KG1 (cell line): ENCODE measurements around the gene CD38.
"Not testable (repeated sequence)": the region's sequence is repeated elsewhere in the genome, so short reads cannot be mapped to it uniquely, and the experiment has no call there.

Experiments
- DNase-seq: peaks from one replicate; lab custom pipeline; 2025; lab: John Stamatoyannopoulos, UW

Gene CD38

GRCh38 chr4:15762460-15762859 lies 15.7 kb upstream of the CD38 start:
- not testable (repeated sequence) for DNase-seq

- peak; percentile 45 for DNase-seq
These were observed 12.7 kb upstream of the CD38 start for GRCh38 chr4:15765391-15765790.

- peak; percentile 68 for DNase-seq
These were observed 12.0 kb upstream of the CD38 start for GRCh38 chr4:15765910-15766697.

GRCh38 chr4:15766821-15767220 lies 11.3 kb upstream of the CD38 start:
- DNase-seq: no peak

- DNase-seq: no peak
These were observed 8.9 kb upstream of the CD38 start for GRCh38 chr4:15769202-15769601.

GRCh38 chr4:15771216-15772058 lies 6.7 kb upstream of the CD38 start:
- no peak for DNase-seq

DNA sequence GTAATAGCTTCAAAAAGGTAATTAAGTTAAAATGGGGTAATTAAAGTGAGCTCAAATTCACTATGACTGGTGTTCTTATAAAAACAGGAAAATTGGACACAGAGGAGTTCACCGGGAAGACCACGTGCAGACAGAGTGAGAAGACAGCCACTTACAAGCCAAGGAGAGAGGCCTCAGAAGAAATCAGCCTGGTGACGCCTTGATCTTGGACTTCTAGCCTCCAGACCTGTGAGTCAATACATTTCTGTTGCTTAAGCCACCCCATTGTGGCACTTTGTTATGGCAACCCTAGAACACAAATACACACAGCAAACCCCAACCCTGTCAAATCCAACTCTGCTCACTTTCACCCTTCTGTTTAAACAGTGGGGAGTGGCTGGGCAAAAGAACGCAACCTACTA lies 4.1 kb upstream of the CD38 start:
- DNase-seq: no peak

GRCh38 chr4:15776871-15777648 lies 1.1 kb upstream of the CD38 start:
- no peak for DNase-seq

DNA sequence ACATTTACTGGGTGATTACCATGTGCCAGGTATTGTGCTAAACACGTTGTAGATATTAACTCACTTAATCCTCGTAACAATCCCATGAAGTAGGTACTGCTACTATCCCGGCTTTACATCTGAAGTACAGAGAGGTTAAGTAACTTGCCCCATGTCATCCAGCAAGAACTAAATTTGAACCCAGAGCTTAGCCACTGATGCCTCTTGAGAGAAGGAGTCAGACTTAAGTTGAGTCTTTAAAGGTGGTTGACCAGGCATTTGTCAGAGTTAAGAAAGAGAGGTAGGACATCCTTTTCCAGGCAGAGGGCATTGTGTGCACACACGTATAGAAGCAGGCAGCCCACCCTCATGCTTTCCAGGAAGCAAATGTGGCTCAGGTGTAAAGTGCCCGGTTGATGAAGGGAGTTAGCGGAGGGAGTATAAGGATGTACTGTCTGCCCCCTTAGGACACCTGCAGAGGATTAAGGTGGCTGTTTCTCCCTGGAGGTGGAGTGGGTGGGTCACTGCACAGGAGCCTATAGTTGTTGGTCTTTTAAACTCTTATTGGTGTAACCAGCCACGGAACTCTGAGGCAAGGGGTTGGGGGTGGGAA lies 335 bp upstream of the CD38 start:
- no peak for DNase-seq

DNA sequence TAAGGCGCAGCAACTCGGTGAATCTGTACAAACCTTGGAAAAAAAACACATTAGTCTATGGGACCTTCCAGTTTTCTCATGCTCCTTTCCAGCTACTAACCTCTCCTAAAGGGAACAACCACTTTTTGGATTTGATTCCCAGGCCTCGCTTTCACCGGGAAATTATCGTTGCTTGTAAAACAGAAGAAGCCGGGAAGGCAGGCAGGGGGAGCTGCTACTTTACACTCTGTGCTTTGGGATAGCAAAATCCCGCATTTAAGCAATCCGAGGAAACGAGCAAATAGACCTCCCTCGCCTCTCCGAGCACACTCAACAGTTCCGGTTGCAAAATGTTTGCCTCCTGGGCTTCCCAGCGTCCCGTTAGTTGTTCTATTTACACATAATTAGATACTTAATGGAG lies 1.2 kb downstream of the CD38 start:
- no peak for DNase-seq

DNA sequence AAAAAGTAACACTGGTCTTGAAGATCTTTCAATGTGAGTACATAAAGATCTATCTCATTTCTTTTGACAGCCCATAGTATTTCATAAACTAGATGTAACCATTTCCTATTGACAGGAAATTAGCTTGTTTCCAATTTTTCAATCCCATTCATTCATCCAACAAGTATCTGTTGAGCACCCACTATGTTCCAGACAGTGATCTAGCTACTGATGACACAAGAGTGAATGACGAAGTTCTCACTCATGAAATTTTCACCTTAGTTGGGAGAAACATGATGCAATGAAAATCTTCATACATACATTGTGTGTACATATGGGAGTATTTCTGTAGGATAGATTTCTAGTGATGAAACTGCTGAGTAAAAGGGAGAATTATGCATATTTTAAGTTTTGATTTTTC lies 1.7 kb downstream of the CD38 start:
- no peak for DNase-seq

GRCh38 chr4:15781427-15782095 lies 3.4 kb downstream of the CD38 start:
- DNase-seq: no peak

- DNase-seq: no peak
These were observed 5.5 kb downstream of the CD38 start for GRCh38 chr4:15783676-15784075.

GRCh38 chr4:15784959-15785634 lies 7.0 kb downstream of the CD38 start:
- no peak for DNase-seq

DNA sequence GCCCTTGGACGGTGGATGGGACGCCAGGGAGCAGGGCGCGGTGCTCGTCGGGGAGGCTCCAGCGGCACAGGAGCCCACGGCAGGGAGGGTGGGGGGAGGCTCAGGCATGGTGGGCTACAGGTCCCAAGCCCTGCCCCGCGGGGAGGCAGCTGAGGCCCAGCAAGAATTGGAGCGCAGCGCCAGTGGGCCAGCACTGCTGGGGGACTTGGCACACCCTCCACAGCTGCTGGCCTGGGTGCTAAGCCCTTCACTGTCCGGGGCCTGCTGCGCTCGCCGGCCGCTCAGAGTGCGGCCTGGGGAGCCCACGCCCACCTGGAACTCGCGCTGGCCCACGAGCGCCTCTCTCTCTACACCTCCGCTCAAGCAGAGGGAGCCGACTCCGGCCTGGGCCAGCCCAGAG lies 8.6 kb downstream of the CD38 start:
- no peak for DNase-seq

DNA sequence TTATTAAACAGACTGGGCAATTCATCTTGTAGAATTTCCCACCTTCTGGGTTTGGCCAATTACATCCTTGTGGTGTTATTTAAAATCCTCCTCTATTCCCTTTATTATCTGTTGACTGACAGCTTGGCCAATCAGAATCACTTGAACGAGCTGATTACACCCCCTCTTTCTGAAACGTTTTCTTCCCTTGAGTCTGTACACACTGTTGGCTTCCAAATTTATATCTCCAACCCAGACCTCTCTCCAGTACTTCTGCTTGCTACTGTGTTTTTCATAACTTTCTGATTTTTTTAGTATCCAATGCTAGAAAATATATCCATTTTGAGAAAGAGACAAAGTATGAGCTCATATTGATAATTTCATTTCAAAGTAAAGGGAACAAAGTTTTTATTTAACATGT lies 14.8 kb downstream of the CD38 start:
- no peak for DNase-seq

DNA sequence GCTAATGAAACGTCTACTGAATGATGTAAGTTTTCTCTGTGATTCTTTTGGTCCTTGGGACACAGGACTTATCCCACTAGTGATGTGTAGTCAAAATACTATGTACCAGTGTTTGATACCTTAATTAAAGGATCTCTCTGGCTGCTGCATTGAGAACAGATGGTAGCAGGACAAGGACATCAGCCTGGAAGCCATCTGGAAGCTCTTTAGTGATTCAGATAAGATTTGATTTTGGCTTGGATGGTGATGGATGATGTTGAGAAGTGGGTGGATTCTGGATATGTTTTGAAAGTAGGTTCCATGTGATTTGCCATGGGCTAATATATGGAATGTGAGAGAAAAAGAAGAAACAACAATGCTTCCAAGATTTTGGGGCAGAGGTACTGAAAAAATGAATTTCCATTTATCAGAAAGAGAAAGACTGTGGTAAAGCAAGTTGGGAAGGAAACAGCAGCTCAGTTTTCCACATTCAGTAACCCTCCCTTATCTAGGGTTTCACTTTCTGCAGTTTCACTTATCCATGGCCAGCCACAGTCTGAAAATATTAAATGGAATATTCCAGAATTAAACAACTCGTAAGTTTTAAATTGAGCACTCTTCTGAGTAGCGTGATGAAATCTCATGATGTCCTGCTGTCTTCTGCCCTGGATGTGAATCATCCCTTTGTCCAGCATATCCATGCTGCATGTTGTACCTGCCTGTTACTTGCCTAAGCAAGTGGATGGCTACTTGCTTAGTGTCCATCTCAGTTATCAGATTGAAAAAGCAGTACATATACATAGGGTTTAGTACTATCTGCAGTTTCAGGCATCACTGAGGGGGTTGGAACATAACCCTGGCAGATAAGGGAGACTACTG lies 15.6 kb downstream of the CD38 start:
- DNase-seq: no peak

DNA sequence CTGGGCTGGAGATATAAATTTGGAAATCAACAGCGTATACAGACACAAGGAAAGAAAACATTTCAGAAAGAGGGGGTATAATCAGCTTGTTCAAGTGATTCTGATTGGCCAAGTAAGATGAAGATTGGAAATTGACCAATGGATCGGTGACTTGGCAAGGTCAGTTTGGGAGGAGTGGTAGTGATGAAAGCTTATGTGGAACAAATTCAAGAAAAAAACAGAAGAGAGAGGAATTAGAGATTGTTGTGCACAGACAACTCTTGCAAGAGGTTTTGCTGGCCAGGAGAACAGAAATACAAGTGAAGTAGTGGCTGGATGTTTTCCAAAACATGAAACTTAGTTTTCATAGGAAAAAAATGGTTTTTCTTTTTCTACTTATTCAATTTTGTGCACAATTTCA lies 16.3 kb downstream of the CD38 start:
- no peak for DNase-seq

DNA sequence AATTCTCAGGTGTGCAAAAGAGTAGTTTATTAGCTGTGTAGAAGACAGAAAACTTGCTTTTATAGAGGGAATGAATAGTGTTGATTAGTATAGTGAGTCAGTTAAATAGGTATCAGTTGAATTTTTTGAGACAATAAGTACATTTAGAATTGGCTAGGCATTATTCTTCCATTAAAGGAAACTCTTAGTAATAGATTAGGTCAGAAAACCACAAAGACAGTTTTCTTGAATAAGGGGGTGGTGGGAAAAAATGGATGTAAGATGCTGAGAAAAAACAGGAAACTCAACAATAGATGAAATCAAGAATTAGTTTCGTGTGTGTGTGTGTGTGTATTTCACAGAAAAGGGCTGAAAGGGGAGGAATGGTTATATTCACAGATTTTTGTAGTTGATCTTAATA lies 16.8 kb downstream of the CD38 start:
- no peak for DNase-seq

DNA sequence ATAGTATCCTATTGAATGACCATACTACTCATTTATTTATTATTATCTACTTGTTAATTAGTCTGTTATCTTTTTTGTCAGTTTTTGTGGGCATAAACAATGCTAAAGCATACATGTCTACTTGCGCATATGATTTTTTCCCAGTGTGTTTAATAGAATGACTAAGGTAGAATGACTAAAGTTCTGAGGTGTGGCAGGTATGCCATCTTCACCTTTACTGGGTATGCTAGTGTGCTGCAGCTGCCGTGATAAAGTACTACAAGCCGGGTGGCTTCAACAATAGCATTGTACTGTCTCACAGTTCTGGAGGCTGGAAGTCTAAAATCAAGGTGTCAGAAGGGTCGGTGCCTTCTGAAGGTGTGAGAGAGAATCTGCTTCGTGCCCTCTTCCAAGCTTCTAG lies 19.2 kb downstream of the CD38 start:
- DNase-seq: no peak
